COLO668 (cell line): Measurements from ENCODE around the gene SLC34A3.

Experiments
- DNase-seq: peaks from one replicate; lab custom pipeline; 2025; ENCODE audit not compliant: unreplicated experiment; lab: John Stamatoyannopoulos, UW

The SLC34A3 gene

DNA sequence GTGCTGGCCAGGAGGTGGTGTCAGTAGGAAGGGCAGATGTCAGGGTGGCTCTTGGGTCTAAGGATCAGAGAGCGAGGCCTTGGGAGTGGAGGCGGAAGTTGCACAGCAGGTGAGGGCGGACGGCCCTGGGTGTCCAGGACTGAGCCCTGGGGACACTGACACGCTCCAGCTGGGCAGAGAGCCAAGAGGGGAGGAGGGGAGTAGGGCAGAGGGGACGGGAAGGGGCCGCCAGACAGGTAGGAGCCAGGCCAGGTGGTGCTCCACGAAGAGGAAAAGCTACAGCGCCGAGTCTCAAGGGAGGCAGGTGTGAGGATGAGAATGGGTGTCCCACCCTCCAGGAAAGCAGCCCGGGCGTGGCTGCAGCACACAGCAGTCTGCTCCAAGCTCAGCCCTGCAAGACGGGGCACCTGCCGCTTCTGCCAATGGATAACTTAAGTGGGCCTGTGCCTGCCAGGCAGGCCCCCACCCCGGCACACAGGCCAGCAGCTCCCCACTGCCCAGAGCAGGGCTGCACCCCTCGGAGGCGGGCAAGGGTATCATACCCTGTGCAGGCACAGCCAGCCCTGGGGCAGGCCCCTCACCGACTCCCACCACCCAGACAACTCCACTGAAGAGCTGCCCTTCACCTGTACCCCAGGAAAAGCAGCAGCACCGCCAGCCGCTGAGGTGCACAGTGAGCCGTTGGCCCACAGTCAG is 35.0 kb upstream of the SLC34A3 start:
- peak; percentile 99 for DNase-seq

DNA sequence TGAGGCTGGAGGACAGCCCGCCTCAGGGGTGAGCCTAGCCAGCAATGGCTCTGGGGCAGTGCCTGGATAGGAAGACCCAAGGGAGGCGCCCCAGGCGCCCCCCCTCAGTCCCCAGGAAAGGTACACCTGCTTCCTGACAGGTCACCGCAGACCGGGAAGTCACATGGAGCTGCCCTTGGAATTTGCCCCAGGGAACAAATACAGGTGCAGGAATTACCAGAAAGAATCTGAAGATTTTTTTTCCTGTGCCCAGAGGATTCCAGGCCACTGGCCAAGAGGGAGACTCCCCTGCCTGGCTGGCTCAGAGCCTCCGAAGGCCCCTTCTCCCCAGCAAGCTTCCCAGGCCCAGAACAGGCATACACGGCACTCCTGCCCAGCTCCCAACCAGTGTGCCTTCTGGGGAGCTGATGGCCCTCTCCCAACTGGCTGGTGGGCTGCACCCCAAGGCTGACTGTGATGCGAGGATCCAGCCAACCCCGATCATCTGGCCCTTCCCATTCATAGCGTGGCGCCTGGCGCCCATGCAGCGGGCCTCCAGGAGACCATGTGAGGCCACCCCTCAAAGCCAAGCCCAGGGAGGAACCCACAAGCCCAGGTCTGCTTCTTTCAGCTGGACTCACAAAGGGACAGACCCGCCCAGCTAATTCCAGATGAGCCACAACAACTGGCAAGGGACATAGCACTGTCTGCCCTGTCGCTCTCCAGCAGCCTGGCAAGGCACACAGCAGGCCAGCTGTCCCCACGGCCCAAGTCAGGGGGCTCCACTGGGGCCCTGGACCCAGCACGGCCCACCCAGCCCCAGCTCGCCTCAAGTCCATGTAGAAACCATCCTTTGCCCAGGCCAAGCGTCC is 32.4 kb upstream of the SLC34A3 start:
- peak; percentile 75 for DNase-seq

DNA sequence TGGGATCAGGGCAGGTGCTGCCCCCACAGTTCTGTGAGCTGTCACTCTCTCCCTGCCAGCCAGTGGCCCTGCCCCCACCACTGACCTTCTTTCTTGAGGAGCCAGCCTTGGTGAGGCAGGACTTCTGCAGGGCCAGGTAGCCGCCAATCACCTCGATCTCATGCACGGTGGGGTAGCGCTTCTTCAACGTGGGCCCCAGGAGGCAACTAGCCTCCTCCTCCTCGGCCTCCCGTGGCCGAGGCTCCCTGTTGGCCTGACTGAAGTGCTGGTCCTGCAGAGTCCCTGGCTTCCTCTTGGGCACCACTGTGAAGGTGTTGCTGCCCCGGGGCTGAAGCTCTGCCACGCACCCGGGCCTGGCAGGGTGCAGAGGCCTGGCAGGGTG is 31.8 kb upstream of the SLC34A3 start:
- DNase-seq = peak; percentile 27

DNA sequence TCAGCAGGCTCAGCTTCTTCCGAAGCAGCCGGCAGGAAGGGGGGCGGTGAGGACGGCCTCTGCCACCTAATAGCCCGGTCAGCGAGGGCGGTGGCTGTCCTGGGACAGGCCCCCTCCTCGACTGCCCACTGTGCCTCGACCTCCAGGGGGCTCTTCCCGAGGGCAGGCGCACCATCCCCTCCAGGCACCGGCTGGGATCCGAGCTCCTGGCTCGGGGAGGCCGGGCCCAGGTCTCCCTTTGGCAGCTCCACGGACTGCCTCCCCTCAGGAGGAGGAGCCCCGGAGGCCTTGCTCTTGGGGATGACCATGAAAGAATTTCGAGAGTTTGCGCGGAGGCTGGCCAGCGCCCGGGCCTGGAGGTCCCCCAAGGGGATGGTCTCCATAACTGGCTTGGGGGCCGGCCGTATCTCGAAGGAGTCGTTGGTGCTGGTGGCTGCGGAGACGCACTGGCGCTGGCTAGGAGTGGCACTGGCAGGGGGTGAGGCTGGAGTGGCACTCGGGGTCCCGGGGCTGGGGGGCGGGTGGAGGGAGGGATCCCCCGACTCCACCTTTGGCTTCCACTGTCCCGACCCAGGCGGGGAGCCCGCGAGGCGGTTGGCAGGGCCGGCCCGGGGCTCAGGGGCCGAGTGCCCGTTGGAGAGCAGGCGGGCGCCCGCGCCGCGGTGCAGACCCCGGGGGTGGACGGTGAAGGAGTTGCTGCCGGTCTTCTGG is 31.1 kb upstream of the SLC34A3 start:
- peak; percentile 30 for DNase-seq

DNA sequence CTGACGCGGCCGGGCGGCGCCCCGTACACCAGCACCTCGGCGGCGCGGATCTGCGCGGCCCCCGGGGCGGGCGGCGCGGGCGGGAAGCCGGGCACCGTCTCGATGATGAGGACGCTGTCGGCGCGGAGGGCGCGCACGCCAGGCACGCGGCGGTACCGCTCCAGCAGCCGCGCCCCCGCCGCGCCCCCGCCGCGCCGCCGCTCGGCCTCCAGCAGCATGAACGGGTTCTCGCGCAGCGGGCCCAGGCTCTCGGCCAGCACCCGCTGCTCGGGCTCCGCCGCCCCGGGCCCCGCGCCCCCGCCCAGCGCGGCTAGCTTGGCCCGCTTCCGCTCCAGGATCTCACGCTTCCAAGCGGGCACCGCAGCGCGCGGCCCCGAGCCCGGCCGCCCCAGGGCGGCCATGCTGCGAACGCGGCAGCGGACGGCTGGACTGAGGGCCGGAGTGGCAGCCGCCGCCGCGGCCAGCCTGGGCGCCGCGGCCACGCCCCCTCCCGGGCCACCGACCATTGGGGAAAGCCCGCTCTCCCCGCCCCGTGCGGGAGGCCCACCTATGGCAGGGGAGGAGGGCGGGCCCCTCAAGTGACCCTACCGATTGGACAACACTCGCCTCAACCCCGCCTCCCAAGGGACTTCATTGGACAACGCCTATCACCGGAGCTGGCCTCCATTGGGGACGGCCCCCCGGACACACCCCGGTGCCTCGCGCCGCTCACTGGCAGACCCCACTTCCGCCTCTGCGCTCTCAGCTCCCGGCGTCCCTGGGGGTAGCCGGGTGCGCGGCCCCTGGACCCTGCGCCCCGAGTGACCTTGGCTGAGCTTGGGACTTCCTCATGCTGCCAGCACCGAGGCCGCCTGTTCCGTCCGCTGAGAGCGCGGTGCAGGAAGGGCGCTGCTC is 30.1 kb upstream of the SLC34A3 start, which contains the start of gene TPRN:
TPRN (minus strand) TSS at position 431 of the 894 bp plus-strand sequence; CDS start at position 401, 30 bp downstream.
- peak; percentile 99 for DNase-seq

DNA sequence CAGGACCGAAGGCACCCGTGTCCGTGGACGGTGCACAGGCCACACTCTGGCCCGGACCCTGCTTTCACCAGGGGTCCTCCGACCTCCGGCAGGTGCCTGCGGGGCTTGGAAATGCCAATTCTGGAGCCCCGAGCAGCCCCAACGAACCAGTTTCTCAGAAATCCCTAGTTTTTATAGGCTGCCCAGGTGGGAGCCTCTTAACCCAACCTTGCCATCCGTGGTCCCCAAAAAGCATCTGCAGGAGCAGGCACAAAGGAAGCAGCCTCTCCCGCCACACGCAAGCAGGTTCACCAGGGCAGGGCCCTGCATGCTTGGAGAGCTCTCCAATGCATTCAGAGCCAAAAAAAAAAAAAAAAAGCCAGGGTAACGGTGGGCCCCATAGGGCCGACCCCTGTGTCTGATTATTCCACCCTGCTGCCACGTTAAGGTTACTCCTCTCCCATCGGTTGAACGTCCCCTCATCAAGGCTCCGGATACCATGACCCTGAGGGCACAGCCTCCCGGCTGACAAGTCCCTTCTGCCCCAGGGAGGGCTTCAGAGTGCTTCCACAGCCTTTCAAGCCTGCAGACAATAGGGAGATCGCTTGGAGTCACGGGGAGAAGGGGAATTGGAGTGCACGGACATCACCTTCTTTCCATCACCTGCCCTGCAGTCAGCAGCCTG is 29.4 kb upstream of the SLC34A3 start:
- DNase-seq = no peak

DNA sequence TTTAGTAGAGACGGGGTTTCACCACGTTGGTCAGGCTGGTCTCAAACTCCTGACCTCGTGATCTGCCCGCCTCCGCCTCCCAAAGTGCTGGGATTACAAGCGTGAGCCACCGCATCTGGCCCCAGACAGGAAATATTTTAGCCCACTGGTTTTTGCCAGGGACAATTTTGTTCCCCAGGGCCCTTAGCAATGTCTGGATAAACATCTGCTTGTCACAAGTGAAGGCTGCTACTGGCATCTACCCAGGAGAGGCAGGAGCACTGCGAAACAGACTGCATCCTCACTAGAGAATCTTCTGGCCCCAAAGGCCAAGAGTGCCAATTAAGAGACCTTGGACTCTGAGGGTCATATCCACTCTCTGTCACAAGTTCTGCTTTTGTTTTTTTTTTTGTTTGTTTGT is 27.7 kb upstream of the SLC34A3 start:
- DNase-seq = no peak

DNA sequence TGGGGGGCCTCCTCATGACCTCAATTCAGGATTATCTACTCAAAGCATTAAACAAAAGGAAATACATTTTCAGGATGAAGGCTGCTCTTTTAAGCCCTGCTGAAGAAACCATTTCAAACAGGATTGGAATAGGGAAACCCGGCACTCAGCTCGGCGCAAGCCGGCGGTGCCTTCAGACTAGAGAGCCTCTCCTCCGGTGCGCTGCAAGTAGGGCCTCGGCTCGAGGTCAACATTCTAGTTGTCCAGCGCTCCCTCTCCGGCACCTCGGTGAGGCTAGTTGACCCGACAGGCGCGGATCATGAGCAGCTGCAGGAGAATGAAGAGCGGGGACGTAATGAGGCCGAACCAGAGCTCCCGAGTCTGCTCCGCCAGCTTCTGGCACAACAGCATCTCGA is 26.0 kb upstream of the SLC34A3 start:
- DNase-seq = no peak

DNA sequence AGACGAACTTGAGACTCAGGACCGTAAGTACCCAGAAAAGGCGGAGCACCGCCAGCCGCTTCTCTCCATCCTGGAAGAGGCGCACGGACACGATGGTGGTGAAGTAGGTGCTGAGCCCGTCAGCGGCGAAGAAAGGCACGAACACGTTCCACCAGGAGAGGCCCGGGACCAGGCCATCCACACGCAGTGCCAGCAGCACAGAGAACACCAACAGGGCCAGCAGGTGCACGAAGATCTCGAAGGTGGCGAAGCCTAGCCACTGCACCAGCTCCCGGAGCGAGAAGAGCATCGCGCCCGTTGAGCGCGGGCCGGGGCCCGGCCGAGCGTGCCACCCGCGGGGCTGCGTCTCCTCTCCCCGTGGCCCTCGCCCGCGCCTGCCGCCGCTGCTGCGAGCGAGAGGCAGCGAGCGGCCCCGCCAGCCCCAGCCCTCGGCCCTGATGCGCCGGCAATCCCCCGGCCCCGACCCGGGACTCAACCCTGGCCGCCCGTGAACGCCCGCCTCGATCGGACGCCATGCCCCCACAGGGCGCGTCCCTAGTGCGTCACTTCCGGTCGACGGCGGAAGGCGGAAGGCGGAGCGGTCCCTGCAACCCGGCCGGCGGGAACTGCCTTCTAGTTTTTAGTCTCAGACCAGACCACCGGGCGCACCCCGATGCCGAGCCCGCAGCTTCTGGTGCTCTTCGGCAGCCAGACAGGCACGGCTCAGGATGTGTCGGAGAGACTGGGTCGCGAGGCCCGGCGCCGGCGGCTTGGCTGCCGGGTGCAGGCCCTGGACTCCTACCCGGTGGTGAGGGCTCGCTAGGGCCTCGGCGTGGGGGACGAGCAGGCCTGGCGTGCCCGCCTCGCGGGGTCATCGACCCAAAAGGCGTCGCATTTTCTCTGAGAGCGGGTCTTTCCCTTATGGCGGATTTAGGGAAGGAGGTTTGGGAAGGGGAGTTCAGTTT is 25.3 kb upstream of the SLC34A3 start, which contains the start of the genes NDOR1 and TMEM203:
NDOR1 (plus strand) TSS at position 575 of the 944 bp plus-strand sequence; CDS start at position 653, 78 bp downstream.
TMEM203 (minus strand) TSS at position 523 of the 944 bp plus-strand sequence; CDS start at position 289, 234 bp downstream.
- peak; percentile 93 for DNase-seq

DNA sequence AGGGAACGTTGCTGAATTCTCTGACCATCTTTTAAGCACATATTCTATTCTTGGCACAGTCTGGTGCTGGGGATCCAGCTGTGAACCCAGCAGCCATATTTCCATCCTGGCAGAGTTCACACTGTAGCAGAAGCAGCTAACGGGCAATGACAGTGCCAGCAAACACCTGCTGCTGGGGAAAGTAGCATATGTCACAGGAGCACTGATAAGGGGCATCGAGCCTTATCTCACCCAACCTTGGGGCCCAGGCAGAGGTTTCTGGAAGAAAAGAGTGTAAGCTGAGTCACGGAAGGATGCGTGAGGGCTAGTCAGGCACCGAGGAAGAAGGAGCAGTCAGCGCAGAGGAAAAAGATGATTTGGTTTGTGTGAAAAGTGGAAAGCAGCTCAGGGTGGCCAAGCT is 24.1 kb upstream of the SLC34A3 start:
- DNase-seq = no peak

DNA sequence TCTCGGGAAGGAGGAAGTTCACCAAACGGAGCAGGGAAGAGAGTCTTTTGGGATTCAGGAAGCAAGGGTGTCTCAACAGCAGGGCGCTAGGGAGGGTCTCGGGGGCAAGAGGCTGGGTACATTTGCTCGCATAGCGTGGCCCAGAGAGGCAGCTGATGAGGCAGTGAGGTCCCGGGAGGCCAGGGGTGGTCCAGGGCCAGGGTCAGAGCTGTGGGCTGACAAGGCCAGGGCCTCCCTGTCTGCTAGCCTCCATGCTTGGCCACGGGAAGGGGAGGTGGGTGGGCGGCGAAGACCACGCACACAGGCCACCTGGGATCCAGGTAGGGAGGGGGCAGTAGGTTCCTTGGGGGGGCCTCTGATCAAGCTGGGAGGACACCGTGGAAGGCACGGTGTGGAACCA is 19.2 kb upstream of the SLC34A3 start:
- DNase-seq = no peak

DNA sequence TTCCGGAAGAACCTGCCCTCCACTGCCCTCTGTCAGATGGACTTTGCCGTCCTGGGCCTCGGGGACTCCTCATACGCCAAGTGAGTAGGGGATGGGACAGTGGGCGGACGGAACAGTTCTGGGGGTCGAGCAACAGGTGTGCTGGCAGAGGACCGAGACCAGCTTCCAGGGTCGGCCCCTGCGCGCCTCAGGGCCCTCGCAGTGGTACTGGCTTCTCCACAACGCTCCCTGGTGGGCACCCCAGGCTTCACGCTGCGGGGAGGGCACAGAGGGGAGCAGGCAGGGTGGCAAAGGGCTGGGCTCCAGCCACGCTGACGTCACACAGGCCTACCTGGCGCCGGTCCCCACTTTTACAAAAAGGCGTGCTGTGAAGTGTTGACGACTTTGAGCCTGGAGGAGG is 18.2 kb upstream of the SLC34A3 start:
- DNase-seq = no peak

DNA sequence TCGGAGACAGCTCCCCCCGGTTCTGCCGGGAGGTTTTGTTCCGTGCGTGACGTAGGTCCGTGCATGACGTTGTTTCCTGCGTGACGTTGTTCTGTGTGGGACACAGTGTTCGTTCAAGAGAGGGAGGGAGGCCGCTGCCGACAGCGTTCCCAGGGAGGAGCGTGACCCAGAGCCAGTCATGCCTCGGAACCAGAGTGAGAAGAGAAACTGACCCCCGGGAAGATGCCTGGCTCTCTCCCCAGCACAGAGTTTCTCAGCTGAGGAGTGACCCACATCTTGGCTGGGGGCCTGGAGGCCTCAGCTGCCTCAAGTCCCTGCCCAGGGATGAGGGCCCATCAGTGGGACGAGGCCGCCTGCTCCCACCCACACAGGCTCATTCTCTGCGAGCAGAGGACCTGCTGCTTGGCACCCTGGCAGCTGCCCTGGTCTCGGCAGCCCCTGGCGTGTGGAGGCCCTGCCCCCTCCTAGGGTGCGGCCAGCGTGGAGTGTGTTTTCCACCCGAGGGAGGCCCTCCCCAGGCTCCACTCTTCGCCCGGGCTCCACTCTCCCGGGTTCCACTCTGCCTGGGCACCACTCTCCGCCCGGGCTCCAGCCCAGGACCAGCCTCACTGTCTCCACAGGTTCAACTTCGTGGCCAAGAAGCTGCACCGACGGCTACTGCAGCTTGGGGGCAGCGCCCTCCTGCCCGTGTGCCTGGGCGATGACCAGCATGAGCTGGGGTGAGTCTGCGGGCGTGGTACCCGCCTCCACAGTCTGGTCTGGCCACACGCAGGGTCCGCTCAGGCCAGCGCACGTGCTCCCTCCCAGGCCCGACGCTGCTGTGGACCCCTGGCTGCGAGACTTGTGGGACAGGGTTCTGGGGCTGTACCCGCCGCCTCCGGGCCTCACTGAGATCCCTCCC is 17.3 kb upstream of the SLC34A3 start:
- no peak for DNase-seq

DNA sequence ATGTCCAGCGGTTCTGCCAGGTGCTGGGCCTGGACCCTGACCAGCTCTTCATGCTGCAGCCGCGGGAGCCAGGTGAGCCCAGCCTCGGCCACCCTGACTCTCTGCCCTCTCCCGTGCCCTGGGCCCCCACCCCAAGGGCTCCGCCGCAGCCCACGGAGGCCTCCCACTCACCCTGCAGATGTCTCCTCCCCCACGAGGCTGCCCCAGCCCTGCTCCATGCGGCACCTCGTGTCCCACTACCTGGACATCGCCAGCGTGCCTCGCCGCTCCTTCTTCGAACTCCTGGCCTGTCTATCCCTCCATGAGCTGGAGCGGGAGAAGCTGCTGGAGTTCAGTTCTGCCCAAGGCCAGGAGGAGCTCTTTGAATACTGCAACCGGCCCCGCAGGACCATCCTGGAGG is 16.1 kb upstream of the SLC34A3 start:
- no peak for DNase-seq

DNA sequence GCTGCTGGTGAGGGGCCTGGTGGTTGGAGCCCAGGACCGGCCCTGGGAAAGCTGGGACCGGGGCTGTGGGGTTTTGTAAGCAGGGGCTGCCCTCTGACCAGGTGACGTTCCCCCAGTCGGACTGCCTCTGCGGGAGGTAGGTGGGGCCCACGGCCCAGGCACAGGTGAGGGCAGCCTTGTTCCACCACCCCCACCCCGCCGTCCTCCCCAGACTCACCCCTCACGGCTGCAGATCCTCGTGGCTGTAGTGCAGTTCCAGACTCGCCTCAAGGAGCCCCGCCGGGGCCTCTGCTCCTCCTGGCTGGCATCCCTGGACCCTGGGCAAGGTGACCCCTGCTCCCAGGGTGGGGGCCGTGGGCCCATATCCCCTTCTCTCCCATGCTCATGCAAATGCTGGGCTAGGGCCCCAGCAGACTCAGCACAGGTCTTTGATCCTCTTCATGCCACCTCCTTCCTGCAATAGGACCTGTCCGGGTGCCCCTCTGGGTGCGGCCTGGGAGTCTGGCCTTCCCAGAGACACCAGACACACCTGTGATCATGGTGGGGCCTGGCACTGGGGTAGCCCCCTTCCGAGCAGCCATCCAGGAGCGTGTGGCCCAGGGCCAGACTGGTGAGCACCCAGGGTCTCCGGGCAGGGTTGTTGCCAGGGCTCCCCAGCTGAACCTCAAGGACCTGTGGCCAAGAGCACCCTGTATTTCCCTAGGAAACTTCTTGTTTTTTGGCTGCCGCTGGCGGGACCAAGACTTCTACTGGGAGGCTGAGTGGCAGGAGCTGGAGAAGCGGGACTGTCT is 15.3 kb upstream of the SLC34A3 start:
- no peak for DNase-seq

DNA sequence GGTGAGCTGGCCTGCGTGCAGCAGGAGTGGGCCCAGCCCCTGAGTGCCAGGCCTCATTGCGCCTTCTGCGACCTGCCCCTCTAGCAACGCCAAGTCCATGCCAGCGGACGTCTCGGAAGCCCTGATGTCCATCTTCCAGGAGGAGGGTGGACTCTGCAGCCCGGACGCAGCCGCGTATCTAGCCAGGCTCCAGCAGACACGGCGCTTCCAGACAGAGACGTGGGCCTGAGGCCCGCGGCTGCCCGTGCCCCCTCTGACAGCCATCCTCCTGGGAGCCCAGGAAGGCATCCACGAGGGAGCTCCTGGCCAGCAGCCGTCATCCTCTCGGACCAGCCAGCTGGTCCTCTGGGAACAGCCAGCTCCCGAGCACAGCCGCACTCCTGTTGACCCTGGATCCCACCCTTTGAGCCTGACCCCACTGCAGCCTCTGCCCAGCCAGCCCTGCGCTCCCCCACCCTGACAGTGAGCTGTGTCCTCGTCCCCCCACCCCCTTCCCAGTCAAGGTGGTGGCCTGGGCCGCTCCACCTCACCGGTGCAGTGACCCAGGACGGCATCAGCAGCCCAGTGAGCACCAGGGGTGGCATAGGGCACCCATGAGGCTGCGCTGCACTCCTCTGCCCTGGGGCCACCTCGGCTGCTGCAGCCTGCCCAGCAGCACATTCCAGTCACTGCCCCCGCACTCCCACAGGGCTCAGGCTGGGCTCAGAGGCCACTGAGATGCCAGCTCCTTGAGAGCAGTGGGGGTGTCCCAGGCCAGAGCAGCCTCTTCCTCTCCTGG is 14.3 kb upstream of the SLC34A3 start:
- no peak for DNase-seq
